Central memory CD4-positive, alpha-beta T cell (primary cell): ENCODE measurements around the gene UCP3.

Source experiments
- DNase-seq: peaks from one replicate; pipeline ENCODE4 v3.0.0; 2022

Gene UCP3

GRCh38 chr11:73977856-73978519 lies 30.9 kb downstream of the UCP3 start:
- no peak for DNase-seq

DNA sequence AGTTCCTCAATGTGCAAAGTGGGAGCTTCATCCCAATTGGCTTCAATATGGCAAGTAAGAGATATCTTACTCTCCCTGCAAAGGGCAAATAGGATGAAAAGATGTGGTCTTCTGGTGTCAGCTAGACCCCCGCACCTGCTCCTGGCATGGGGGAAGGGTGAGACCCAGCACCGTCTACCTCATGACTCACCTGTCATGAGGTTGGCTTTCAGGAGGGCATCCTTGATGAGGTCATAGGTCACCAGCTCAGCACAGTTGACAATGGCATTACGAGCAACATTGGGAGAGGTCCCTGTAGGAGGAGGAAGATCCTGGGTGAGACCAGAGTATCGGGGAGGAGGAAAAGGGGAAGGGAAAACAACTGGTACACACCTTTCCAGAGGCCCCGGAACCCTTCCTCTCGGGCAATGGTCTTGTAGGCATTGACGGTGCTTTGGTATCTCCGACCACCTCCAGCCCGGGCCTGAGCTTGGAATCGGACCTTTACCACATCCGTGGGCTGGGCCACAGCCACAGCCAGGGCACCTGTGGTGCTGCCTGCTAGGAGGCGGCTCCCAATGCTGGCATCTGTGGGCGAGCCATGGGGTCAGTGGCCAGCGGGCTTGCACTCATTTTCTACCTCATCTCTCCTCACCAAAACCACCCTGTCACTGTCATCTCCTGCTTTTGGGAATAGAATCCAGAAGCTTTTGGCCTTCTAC lies 32.3 kb downstream of the UCP3 start:
- no peak for DNase-seq

GRCh38 chr11:73975479-73975757 lies 33.5 kb downstream of the UCP3 start:
- no peak for DNase-seq

- DNase-seq = no peak
Observed at GRCh38 chr11:73974604-73975478, 34.0 kb downstream of the UCP3 start.

DNA sequence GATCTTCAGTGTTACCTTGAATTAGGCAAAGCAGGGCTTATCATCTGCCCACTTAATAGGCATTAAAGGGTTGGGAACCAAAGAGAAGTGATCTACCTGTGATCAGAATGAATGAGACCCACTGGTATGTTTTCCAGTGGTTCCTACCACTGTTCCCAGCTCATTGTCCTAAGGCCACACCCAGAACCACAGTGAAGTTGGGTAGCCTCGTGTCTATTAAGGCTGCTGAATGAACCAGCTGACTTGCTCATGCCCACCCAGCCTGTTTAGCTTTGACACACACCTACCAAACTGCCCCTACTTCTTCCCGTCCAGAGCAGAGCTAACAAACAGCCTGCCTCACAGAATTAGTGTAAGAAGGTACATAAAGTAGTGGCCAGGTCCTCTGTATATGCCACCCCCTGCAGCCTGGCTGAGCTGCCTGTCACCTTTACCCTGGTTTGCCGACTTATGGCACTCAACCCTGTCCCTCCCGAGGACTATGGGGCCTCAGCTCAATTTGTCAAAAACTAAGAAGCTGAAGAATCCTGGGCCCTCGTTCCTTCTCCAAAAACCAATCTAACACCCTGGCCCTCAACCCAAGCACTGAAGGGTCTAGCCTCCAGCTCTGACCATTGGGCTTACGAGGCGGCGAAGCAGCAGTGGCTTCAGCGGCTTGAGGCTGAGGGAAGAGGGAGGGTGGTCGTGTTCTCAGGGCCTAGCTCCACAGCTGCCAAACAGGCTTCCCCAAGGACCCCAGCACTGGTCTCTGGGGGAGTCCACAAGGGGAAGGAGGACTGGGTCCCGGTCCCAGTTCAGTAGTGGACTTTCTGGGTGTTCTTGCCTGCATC lies 36.0 kb downstream of the UCP3 start:
- DNase-seq = no peak

DNA sequence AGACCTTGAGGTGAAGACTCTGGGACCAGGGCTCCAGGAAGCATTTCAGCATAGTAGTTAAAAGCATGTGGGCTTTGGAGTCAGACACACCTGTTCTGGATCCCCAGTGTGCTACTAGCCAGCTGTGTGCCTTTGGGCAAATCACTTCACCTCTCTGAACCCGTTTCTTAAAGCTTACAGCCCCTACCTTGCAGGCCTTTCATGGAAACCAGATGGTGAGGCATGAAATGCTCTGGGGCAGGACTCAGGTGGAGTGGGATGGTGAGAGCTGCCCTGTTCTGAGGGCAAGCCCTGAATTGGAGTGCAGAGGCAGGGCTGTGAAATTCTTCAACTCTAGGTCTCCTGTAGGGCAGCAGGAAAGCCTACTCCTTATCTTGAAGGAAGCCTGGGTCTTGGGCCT lies 36.7 kb downstream of the UCP3 start:
- no peak for DNase-seq

DNA sequence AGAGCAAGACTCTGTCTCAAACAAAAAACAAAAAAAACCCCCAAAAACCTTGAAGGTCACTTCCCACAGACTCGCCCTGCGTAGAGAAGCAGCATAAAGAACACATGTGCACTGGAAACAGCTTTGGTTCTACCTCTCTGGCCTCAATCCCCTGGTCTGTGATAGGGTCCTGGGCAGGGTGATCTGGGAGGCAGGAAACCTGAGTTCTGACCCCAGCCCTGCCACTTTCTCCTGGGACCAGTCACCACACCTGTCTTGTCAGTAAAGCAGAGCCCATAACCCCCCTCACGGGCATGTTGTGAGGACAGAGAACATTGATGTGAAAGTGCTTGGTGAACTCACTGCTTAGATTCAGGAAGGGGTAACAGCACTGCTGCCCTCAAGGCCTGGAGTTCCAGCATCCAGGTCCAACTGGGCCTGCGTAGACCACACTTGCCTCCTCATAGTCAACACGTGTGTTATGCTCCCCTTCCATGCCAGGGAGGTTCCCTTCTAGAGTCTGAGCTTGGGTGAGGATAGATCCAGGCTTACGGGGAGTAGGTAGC lies 37.6 kb downstream of the UCP3 start:
- DNase-seq = no peak

DNA sequence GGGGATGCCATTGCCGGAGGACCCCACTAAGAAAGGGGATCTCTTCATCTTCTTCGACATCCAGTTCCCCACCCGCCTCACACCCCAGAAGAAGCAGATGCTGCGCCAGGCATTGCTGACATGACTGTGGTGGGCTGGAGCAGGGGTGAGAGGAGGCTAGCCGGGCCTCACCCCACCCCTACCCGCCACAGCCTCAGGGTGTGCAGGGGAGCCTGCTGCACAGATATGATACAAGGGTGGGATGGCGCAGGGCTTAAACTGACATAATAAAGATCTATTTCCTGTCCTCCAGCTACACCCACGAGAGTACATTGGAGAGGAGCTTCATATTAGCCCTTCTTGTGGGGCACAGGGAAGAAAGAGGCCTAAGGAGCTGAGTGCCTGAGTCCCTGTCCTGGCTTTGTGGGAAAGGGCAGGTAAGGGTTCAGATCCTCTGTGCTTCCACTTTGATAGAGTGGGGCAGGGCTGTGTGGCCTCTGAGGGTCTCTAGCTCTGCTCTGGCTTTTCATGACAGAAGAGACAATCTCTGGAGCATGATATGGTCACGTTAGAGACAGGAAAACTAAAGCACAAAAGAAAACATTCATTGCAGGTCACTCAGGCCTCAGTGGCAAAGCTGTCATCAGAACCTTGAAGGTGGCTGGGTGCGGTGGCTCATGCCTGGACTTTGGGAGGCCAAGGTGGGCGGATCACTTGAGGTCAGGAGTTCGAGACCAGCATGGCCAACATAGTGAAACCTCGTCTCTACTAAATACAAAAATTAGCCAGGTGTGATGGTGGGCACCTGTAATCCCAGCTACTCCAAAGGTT lies 38.7 kb downstream of the UCP3 start:
- DNase-seq = no peak

DNA sequence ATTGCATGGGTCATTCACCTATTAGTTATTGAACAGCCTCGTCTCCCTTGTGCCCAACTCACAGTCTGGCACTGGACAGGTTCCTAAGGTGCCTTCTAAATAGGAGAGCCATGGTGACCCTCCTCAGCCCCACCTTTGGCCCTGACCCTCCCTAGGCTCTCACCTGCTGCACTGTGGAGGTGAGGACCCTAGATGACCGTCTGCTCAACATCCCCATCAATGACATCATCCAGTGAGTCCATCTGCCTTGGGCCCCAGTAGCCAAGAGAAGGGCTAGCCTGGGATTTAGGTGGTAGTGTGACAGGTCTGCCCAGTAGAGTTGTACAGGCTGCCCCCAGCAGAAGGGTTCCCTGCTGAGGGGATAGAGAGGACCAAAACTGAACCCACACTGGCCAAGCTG lies 39.8 kb downstream of the UCP3 start:
- no peak for DNase-seq

GRCh38 chr11:73968356-73968966 lies 40.4 kb downstream of the UCP3 start:
- no peak for DNase-seq

- DNase-seq = no peak
Observed at GRCh38 chr11:73965764-73966121, 43.1 kb downstream of the UCP3 start.

DNA sequence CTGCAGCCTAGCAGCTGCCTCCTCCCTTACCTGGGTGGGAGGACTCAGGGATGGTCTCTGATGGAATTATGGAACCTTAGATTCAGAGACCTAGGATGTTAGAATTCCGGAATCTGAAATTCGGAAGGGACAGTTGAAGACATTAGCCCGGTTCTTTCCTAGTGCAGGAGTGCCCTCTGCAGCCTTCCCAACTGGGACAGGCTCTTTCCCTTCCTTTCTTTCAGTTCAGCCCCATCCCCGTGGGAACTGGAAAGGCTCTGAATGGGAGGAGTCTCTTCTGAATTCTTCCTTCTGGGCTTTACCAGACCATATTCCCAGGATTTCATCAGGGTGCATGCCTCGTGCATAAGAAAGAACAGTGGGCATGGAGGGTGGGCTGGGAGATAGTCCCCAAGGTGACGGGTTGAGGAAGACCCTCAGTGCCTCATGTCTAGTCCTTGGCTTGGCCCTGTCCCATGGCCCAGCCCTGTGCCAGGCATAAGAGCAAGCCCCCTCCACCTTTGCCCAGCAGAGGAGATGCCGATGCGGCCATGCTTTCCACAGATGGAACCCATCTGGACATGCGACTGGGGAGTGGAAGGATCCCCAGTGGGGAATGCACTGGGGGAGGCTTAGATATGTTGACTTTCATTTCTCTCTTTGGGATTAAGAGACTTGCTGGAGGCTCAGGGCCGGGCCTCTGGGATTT lies 43.7 kb downstream of the UCP3 start:
- no peak for DNase-seq

DNA sequence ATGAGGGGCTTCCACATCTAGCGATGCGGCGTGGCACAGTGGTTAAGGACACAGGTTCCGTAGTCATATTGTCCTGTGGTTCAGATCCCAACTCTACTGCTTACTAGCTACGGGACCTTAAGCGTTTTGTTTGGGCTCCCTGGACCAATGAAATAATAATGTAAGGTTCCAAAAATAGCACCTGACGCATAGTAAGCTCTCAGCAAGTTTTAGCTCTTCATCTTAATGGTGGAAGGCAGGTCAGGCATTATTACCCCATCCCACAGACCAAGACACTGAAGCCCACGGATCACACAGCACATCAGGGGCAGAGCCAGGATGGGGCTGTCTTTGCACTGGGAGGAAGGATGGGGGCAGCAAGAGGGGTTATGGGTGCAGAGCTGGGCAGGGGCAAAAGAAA lies 45.0 kb downstream of the UCP3 start:
- DNase-seq = no peak

GRCh38 chr11:73962101-73962705 lies 46.7 kb downstream of the UCP3 start:
- no peak for DNase-seq

- no peak for DNase-seq
Observed at GRCh38 chr11:73961321-73961720, 47.6 kb downstream of the UCP3 start.

DNA sequence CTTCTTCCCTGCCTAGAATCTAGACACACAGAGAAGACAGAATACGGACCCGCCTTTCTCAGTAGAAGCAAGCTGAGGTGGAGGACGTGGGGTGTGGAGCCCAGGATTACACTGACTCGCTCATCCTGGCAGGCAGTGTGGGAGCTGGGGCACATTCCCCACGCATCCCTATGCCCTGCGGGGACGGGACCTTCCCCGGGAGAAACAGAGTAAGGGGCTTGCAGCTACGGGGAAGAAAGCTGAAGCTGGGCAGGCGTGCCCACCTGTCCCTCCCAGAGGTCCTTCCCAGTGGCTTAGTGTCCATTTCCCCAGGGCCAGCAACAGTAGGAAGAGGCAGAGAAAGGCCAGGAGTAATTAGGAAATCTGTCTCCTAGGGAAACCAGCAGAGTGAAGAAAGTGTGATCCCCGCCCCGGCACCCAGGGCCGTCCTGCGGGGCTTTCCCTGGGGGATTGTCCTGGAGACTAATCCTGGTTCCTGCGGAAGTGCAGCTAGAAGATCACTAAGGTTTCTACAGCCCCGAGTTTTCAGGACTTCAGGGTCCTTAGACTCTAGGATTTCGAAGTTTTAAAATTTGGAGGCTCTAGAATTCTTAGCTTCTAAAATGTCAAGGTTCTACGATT lies 50.3 kb downstream of the UCP3 start:
- DNase-seq = no peak

GRCh38 chr11:73957654-73958361 lies 51.1 kb downstream of the UCP3 start:
- DNase-seq = no peak

- DNase-seq = no peak
Observed at GRCh38 chr11:73956876-73957653, 51.8 kb downstream of the UCP3 start.
